Liver (tissue), 9 donors: ENCODE data around the gene RAB37. TPM values are rescaled to one million over a fixed set of nuclear protein-coding genes. Genes with fewer than 3 reads are reported as not detected.

Experiments used
- DNase-seq: peaks from one replicate; pipeline ENCODE4 v3.0.0-alpha.2; 2017; ENCODE audit warnings: low spot score
- H3K27ac ChIP-seq, 2 donors: one replicate each; pipeline ENCODE4 v1.7.0; 2013; ENCODE audit warnings: inconsistent platforms in 2 of 2, low read length in 2 of 2, control low read depth in 1 of 2, low read depth in 1 of 2, mild to moderate bottlenecking in 1 of 2
- H3K27me3 ChIP-seq, 4 donors: one replicate each; pipeline versions ENCODE4 v1.6.1 to v1.7.0; 2013; ENCODE audit warnings: low read length in 3 of 4, inconsistent platforms in 1 of 4, mild to moderate bottlenecking in 1 of 4, moderate library complexity in 1 of 4; ENCODE audit not compliant: control insufficient read depth in 4 of 4, insufficient read depth in 4 of 4
- H3K36me3 ChIP-seq, 4 donors: one replicate each; pipeline versions ENCODE4 v1.6.1 to v1.7.0; 2013; ENCODE audit warnings: low read length in 3 of 4, mild to moderate bottlenecking in 3 of 4, low read depth in 1 of 4, moderate library complexity in 1 of 4; ENCODE audit not compliant: control insufficient read depth in 4 of 4, insufficient read depth in 3 of 4
- H3K4me1 ChIP-seq, 4 donors: one replicate each; pipeline versions ENCODE4 v1.6.1 to v1.7.0; 2013; ENCODE audit warnings: low read length in 3 of 4, mild to moderate bottlenecking in 3 of 4, moderate library complexity in 1 of 4; ENCODE audit not compliant: control insufficient read depth in 4 of 4, insufficient read depth in 4 of 4
- H3K4me3 ChIP-seq, 3 donors: one replicate each; pipeline versions ENCODE4 v1.6.1 to v1.7.0; 2013; ENCODE audit warnings: low read length in 3 of 3, control low read depth in 1 of 3, low read depth in 1 of 3, mild to moderate bottlenecking in 1 of 3
- H3K9ac ChIP-seq, 2 donors: one replicate each; pipeline ENCODE4 v1.7.0; 2013; ENCODE audit warnings: low read length in 2 of 2, mild to moderate bottlenecking in 2 of 2, moderate library complexity in 2 of 2, control low read depth in 1 of 2, low read depth in 1 of 2
- H3K9me3 ChIP-seq, 4 donors: one replicate each; pipeline versions ENCODE4 v1.6.1 to v1.7.0; 2013; ENCODE audit warnings: low read length in 3 of 4; ENCODE audit not compliant: control insufficient read depth in 4 of 4
- ATF3 ChIP-seq: IDR thresholded peaks from 2 replicates; pipeline ENCODE4 v1.6.1; 2016; ENCODE audit warnings: antibody characterized with exemption
- CTCF ChIP-seq: fragments of 150-350 bp; IDR thresholded peaks from 2 replicates; pipeline ENCODE4 v1.5.1; 2017; ENCODE audit warnings: improper control_type of control experiment, low read depth, low read length; ENCODE audit not compliant: missing input control
- EGR1 ChIP-seq, 2 donors: IDR thresholded peaks; 2 replicates each; pipeline ENCODE4 v1.6.1; 2016 to 2018; ENCODE audit warnings: antibody characterized with exemption in 2 of 2, low read depth in 2 of 2
- FOXA1 ChIP-seq: IDR thresholded peaks from 2 replicates; pipeline ENCODE4 v1.6.1; 2016; ENCODE audit warnings: antibody characterized with exemption
- FOXA2 ChIP-seq: IDR thresholded peaks from 2 replicates; pipeline ENCODE4 v1.6.1; 2016; ENCODE audit warnings: antibody characterized with exemption
- GABPA ChIP-seq, 2 donors: IDR thresholded peaks in 1 of 2; conservative IDR thresholded peaks in 1 of 2; 2 replicates each; pipeline ENCODE4 v1.6.1; 2016; ENCODE audit warnings: antibody characterized with exemption in 2 of 2, mild to moderate bottlenecking in 1 of 2, moderate library complexity in 1 of 2
- HNF4A ChIP-seq, 2 donors: conservative IDR thresholded peaks; 2 replicates each; pipeline ENCODE4 v1.6.1; 2016; ENCODE audit warnings: antibody characterized with exemption in 2 of 2, mild to moderate bottlenecking in 2 of 2
- HNF4G ChIP-seq: IDR thresholded peaks from 2 replicates; pipeline ENCODE4 v1.6.1; 2016; ENCODE audit warnings: antibody characterized with exemption
- JUND ChIP-seq, 2 donors: IDR thresholded peaks; 2 replicates each; pipeline ENCODE4 v1.6.1; 2016; ENCODE audit warnings: antibody characterized with exemption in 2 of 2
- MAX ChIP-seq: IDR thresholded peaks from 2 replicates; pipeline ENCODE4 v1.6.1; 2016; ENCODE audit warnings: antibody characterized with exemption
- NR2F2 ChIP-seq: IDR thresholded peaks from 2 replicates; pipeline ENCODE4 v1.6.1; 2016; ENCODE audit warnings: antibody characterized with exemption
- RAD21 ChIP-seq, 2 donors: IDR thresholded peaks; 2 replicates each; pipeline ENCODE4 v1.6.1; 2016; ENCODE audit warnings: antibody characterized with exemption in 2 of 2, mild to moderate bottlenecking in 2 of 2
- REST ChIP-seq: IDR thresholded peaks from 2 replicates; pipeline ENCODE4 v1.6.1; 2016; ENCODE audit warnings: antibody characterized with exemption, mild to moderate bottlenecking
- RXRA ChIP-seq, 2 donors: IDR thresholded peaks; 2 replicates each; pipeline ENCODE4 v1.6.1; 2017 to 2018; ENCODE audit warnings: antibody characterized with exemption in 2 of 2, mild to moderate bottlenecking in 1 of 2
- SP1 ChIP-seq: IDR thresholded peaks from 2 replicates; pipeline ENCODE4 v1.6.1; 2018; ENCODE audit warnings: antibody characterized with exemption, mild to moderate bottlenecking
- TAF1 ChIP-seq: conservative IDR thresholded peaks from 2 replicates; pipeline ENCODE4 v1.6.1; 2016; ENCODE audit warnings: antibody characterized with exemption, mild to moderate bottlenecking
- YY1 ChIP-seq: IDR thresholded peaks from 2 replicates; pipeline ENCODE4 v1.6.1; 2016; ENCODE audit warnings: antibody characterized with exemption, mild to moderate bottlenecking
- ZBTB33 ChIP-seq: IDR thresholded peaks from 2 replicates; pipeline ENCODE4 v1.6.1; 2016; ENCODE audit warnings: antibody characterized with exemption
- WGBS: extraction: QIAGEN DNeasy Blood & Tissue Kit; methylation state at CpG from one replicate; pipeline ENCODE4 v1.1.7; 2013; 5-methylcytosine and 5-hydroxymethylcytosine counted together
- polyA plus RNA-seq, 2 donors: library from polyadenylated mRNA; stranded (reverse) in 1 of 2; unstranded in 1 of 2; fragments of 200-250 nt in 1 of 2; fragments of >200 nt in 1 of 2; fragmentation: Nextera tagmentation in 1 of 2; extraction: Ambion mirVana in 1 of 2; gene quantifications; one replicate each; pipeline versions ENCODE4 v1.2.1 to v1.2.3, GENCODE V29; 2013 to 2015
- total RNA-seq, 2 donors: library from RNA; depleted of rRNA; stranded (reverse); fragments of >200 nt; gene quantifications; one replicate each; pipeline ENCODE4 v1.2.3, GENCODE V29; 2014
- donor health status: healthy.
- donor health status: healthy.
- donor health status: healthy.
- donor health status: healthy.
- donor health status: healthy.

Gene RAB37
- total and polyA plus RNA-seq, 4 donors = 5.1 to 8.8 (median 5.6) TPM

- TF ChIP-seq FOXA1 (no peak), TAF1 (no peak), RXRA (IDR thresholded peaks at IDR 0.05) (no peak), GABPA (IDR thresholded peaks at IDR 0.05 in 1 of 2, conservative IDR thresholded peaks at IDR 0.05 in 1 of 2) (no peak), CTCF (no peak), YY1 (no peak)
- Histone ChIP-seq H3K36me3 (peaks cover 6 to 17% (median 11%) of the 10 kb centered on the region in 4 donors), H3K4me3 (no peak overlapping the region), H3K9ac (no peak overlapping the region), H3K4me1 (peaks cover 37 to 92% (median 77%) of the 10 kb centered on the region in 4 donors), H3K27me3 (no peaks in the 10 kb centered on the region), H3K27ac (peak overlapping the region; percentile 83 to 92), H3K9me3 (no peaks in the 10 kb centered on the region)
- 61% methylated on average over 10 of the region's 10 CpGs for WGBS
- no peak for DNase-seq
These were observed 30.1 kb downstream of the RAB37 start for GRCh38 chr17:74767111-74767516.

GRCh38 chr17:74768069-74768762, 31.2 kb downstream of the RAB37 start:
- Histone ChIP-seq H3K27me3 (no peaks in the 10 kb centered on the region), H3K4me1 (peaks cover 31 to 87% (median 71%) of the 10 kb centered on the region in 4 donors), H3K9me3 (no peaks in the 10 kb centered on the region), H3K4me3 (no peak overlapping the region), H3K27ac (peak overlapping the region; percentile 83 to 92), H3K36me3 (peaks cover 9 to 23% (median 17%) of the 10 kb centered on the region in 4 donors), H3K9ac (peak overlapping the region in 1 of 2 donors; percentile 23)
- TF ChIP-seq RAD21 (IDR thresholded peaks at IDR 0.05) (peak in 1 of 2 donors; percentile 46), REST (peak; percentile 55), HNF4G (no peak), EGR1 (IDR thresholded peaks at IDR 0.05; ENCODE audit: low read depth in 2 of 2) (peak; percentile 28 to 46), FOXA1 (peak; percentile 56), GABPA (IDR thresholded peaks at IDR 0.05 in 1 of 2, conservative IDR thresholded peaks at IDR 0.05 in 1 of 2) (peak in 1 of 2 donors; percentile 66), TAF1 (no peak), ATF3 (no peak), YY1 (peak; percentile 65), HNF4A (conservative IDR thresholded peaks at IDR 0.05) (peak; percentile 54 to 87), NR2F2 (no peak), MAX (peak; percentile 82), FOXA2 (peak; percentile 43), ZBTB33 (peak; percentile 41), RXRA (IDR thresholded peaks at IDR 0.05) (peak; percentile 71 to 92), SP1 (peak; percentile 67), JUND (IDR thresholded peaks at IDR 0.05) (peak in 1 of 2 donors; percentile 55), CTCF (no peak)
- no peak for DNase-seq
- 42% methylated on average over 17 of the region's 17 CpGs for WGBS
